Ishikawa (cell line): ENCODE results near the gene DDAH1.

Experiments used
- CEBPB ChIP-seq: IDR thresholded peaks from 2 replicates; pipeline ENCODE4 v1.6.1; 2012
- CREB1 ChIP-seq: IDR thresholded peaks from 2 replicates; pipeline ENCODE4 v1.6.1; 2012; ENCODE audit warnings: low read depth
- EGR1 ChIP-seq: IDR thresholded peaks from 2 replicates; pipeline ENCODE4 v1.6.1; 2012
- EP300 ChIP-seq: IDR thresholded peaks from 2 replicates; pipeline ENCODE4 v1.6.1; 2012; ENCODE audit warnings: borderline replicate concordance
- FOXM1 ChIP-seq: IDR thresholded peaks from 2 replicates; pipeline ENCODE4 v1.6.1; 2012; ENCODE audit warnings: low read depth, borderline replicate concordance
- NFIC ChIP-seq: IDR thresholded peaks from 2 replicates; pipeline ENCODE4 v1.6.1; 2012
- RAD21 ChIP-seq: IDR thresholded peaks from 2 replicates; pipeline ENCODE4 v1.6.1; 2012; ENCODE audit warnings: low read depth
- TAF1 ChIP-seq: IDR thresholded peaks from 2 replicates; pipeline ENCODE4 v1.6.1; 2012; ENCODE audit warnings: low read depth, mild to moderate bottlenecking
- TCF12 ChIP-seq: IDR thresholded peaks from 2 replicates; pipeline ENCODE4 v1.6.1; 2012; ENCODE audit warnings: low read depth
- TEAD4 ChIP-seq: IDR thresholded peaks from 2 replicates; pipeline ENCODE4 v1.6.1; 2012
- YY1 ChIP-seq: IDR thresholded peaks from 2 replicates; pipeline ENCODE4 v1.6.1; 2012; ENCODE audit warnings: low read depth
- ZBTB7A ChIP-seq: IDR thresholded peaks from 2 replicates; pipeline ENCODE4 v1.6.1; 2012; ENCODE audit warnings: low read depth
- TF ChIP-seq, protein P1 (sequence below): IDR thresholded peaks from 2 replicates; pipeline ENCODE4 v1.6.1; 2012; ENCODE audit warnings: low read depth, mild to moderate bottlenecking
- TF ChIP-seq, protein P2 (sequence below): IDR thresholded peaks from 2 replicates; pipeline ENCODE4 v1.6.1; 2012
- TF ChIP-seq, protein P3 (sequence below): IDR thresholded peaks from 2 replicates; pipeline ENCODE4 v1.6.1; 2012

DDAH1 gene

DNA sequence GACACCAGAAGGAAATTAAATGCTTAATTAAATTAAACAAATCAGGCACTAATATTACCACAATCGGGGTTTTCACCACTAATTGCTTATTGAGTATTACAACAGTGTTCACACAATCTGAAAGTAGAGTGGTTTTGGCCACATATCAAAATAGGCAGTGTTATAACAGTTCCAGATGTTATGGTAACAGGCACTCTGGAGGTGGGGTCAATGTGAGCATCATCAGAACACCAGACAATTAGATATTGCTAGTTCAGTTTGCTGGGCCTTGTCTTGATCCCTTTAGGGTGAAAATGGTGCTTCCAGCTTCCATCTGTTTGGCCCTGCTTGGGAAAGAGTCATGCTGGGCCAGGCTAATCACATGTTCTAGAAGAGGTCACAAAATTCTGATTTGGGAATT, 14.5 kb upstream of the DDAH1 start:
- TF ChIP-seq CEBPB (no peak), YY1 (no peak), EGR1 (no peak)

DNA sequence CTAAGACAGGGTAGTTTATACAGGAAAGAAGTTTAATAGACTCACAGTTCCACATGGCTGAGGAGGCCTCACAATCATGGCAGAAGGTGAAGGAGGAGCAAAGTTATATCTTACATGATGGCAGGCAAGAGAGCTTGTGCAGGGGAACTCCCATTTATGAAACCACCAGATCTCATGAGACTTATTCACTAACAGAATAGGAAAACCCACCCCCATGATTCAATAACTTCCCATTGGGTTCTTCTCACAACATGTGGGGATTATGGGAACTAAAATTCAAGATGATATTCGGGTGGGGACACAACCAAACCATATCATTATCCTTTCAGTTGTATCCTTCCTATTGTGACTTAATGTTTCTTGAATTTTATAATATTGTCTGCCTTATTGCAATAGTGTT, 13.4 kb upstream of the DDAH1 start:
- TF ChIP-seq CEBPB (no peak), NFIC (no peak), ZBTB7A (no peak), TAF1 (no peak), YY1 (no peak), RAD21 (no peak), CREB1 (no peak), EP300 (no peak), EGR1 (no peak), TEAD4 (no peak), TCF12 (no peak), FOXM1 (no peak)
- TF ChIP-seq, protein P1, sequence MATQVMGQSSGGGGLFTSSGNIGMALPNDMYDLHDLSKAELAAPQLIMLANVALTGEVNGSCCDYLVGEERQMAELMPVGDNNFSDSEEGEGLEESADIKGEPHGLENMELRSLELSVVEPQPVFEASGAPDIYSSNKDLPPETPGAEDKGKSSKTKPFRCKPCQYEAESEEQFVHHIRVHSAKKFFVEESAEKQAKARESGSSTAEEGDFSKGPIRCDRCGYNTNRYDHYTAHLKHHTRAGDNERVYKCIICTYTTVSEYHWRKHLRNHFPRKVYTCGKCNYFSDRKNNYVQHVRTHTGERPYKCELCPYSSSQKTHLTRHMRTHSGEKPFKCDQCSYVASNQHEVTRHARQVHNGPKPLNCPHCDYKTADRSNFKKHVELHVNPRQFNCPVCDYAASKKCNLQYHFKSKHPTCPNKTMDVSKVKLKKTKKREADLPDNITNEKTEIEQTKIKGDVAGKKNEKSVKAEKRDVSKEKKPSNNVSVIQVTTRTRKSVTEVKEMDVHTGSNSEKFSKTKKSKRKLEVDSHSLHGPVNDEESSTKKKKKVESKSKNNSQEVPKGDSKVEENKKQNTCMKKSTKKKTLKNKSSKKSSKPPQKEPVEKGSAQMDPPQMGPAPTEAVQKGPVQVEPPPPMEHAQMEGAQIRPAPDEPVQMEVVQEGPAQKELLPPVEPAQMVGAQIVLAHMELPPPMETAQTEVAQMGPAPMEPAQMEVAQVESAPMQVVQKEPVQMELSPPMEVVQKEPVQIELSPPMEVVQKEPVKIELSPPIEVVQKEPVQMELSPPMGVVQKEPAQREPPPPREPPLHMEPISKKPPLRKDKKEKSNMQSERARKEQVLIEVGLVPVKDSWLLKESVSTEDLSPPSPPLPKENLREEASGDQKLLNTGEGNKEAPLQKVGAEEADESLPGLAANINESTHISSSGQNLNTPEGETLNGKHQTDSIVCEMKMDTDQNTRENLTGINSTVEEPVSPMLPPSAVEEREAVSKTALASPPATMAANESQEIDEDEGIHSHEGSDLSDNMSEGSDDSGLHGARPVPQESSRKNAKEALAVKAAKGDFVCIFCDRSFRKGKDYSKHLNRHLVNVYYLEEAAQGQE: no peak
- TF ChIP-seq, protein P2, sequence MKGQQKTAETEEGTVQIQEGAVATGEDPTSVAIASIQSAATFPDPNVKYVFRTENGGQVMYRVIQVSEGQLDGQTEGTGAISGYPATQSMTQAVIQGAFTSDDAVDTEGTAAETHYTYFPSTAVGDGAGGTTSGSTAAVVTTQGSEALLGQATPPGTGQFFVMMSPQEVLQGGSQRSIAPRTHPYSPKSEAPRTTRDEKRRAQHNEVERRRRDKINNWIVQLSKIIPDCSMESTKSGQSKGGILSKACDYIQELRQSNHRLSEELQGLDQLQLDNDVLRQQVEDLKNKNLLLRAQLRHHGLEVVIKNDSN: no peak
- TF ChIP-seq, protein P3, sequence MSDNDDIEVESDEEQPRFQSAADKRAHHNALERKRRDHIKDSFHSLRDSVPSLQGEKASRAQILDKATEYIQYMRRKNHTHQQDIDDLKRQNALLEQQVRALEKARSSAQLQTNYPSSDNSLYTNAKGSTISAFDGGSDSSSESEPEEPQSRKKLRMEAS: no peak

DNA sequence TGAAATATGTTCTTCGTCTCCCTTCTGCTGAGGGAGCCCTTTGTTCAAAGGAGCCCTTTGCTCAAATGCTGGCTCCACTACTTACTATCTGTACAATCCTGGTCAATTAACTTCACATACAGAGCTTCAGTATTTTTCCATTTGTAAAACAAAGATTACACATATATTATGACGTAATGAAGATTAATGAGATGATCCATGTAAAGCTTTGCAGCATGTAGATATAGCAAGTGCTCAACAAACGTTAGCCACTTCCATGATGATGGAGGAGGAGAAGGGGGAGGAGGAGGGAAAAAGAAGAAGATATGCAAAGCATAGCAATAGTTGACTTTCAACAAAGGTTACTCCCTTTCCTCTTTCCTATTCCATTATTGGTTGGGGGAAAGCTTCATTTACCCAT, 10.1 kb upstream of the DDAH1 start:
- TF ChIP-seq TCF12 (no peak), CREB1 (no peak), YY1 (no peak), EP300 (no peak), TEAD4 (no peak), CEBPB (no peak), NFIC (no peak), FOXM1 (no peak), TAF1 (no peak), EGR1 (no peak), ZBTB7A (no peak), RAD21 (no peak)
- TF ChIP-seq, protein P1: no peak
- TF ChIP-seq, protein P2: no peak
- TF ChIP-seq, protein P3: no peak

DNA sequence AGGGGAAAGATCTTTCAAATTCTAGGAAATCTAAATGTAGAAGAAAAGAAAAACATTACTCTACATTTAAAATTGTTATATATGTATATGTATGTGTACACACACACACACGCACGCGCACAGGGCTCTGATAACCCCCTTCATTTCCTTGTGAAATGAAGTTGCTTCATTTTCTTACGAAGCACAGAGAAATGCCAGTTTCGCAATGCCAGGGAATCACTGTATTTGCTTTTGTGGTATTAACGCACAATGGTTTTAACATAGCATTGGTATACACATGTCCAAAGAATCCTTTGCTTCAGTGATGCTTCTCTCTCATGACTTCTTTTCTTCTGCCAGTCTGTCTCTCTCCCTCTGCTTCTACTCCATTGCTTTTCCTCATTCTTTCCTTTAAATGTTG, 8.4 kb upstream of the DDAH1 start:
- TF ChIP-seq EP300 (no peak), CEBPB (0 out of 2 replicates have a peak, but pooled peaks have one; percentile 27)

DNA sequence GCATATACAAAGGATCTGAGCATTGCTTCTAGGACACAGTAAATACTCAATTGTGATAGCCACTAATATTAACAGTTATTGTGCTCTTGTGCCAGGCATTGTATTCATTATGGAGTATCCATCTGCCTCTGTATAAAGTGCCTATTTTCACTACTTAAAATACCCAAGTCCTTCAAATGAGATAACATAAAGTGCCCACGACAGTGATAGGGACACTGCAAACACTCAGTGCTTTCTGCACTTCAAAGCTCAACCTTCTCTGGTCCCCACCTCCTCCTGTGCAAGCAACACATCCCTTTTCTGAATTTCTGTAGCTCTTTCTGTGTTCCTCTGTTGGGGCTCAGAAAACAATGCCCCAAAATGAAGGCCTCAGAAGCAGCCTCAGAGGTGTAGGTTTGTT, 6.6 kb upstream of the DDAH1 start:
- TF ChIP-seq TEAD4 (no peak), FOXM1 (no peak), TCF12 (no peak), CEBPB (no peak), YY1 (no peak), EGR1 (no peak), RAD21 (no peak), CREB1 (no peak), TAF1 (no peak), NFIC (no peak), ZBTB7A (no peak), EP300 (no peak)
- TF ChIP-seq, protein P1: no peak
- TF ChIP-seq, protein P2: no peak
- TF ChIP-seq, protein P3: no peak
